SU-DHL-6 (cell line): ENCODE measurements around the gene PEA15.

Source experiments
- H2AFZ ChIP-seq: fragments of 200-600 bp; sonication (generic); 2 replicates; pipeline ENCODE4 v1.6.1; 2014; ENCODE audit warnings: low read depth, mild to moderate bottlenecking, moderate library complexity, mixed read lengths, antibody characterized with exemption, low read length; ENCODE audit not compliant: severe bottlenecking
- H3F3A ChIP-seq: fragments of 200-600 bp; shearing (Covaris generic); 2 replicates; pipeline ENCODE4 v1.6.0; 2016; ENCODE audit warnings: antibody characterized with exemption, mild to moderate bottlenecking; ENCODE audit not compliant: insufficient read depth
- H3K27ac ChIP-seq: fragments of 200-600 bp; sonication (generic); 2 replicates; pipeline ENCODE4 v1.5.1; 2016; ENCODE audit warnings: low read depth, mild to moderate bottlenecking, low read length, moderate library complexity, mixed read lengths
- H3K27me3 ChIP-seq: fragments of 200-600 bp; sonication (generic), shearing (Covaris generic); 2 replicates; pipeline ENCODE4 v1.6.0; 2014; ENCODE audit warnings: mild to moderate bottlenecking, low read length
- H3K36me3 ChIP-seq: fragments of 200-600 bp; sonication (generic); 2 replicates; pipeline ENCODE4 v1.6.1; 2014; ENCODE audit warnings: mild to moderate bottlenecking, low read length, mixed read lengths
- H3K4me2 ChIP-seq: fragments of 300-600, 200-600 bp; shearing (Covaris generic), sonication (generic); 2 replicates; pipeline ENCODE4 v1.6.0; 2014; ENCODE audit warnings: low read length, low read depth, mild to moderate bottlenecking; ENCODE audit not compliant: poor library complexity, severe bottlenecking
- H3K4me3 ChIP-seq: fragments of 200-600 bp; sonication (generic); 2 replicates; pipeline ENCODE4 v1.5.1; 2014; ENCODE audit warnings: antibody characterized with exemption, low read length, mild to moderate bottlenecking, mixed read lengths; ENCODE audit not compliant: insufficient read depth, poor library complexity, severe bottlenecking
- H3K79me2 ChIP-seq: fragments of 200-600 bp; sonication (generic); 2 replicates; pipeline ENCODE4 v1.6.1; 2014; ENCODE audit warnings: mild to moderate bottlenecking, low read length, moderate library complexity; ENCODE audit not compliant: insufficient read depth
- H3K9ac ChIP-seq: fragments of 200-600 bp; sonication (generic); 2 replicates; pipeline ENCODE4 v1.7.0; 2014; ENCODE audit warnings: mild to moderate bottlenecking, low read length
- H3K9me2 ChIP-seq: fragments of 200-600 bp; sonication (generic); replicated peaks from 2 replicates; pipeline ENCODE4 v1.6.1; 2014; ENCODE audit warnings: low read length; ENCODE audit not compliant: insufficient read depth
- H3K9me3 ChIP-seq: fragments of 200-600 bp; sonication (generic); 2 replicates; pipeline ENCODE4 v1.6.1; 2014; ENCODE audit warnings: low read length, mixed read lengths; ENCODE audit not compliant: insufficient read depth
- H4K20me1 ChIP-seq: fragments of 200-600 bp; sonication (generic); 2 replicates; pipeline ENCODE4 v1.6.1; 2014; ENCODE audit warnings: low read depth, mild to moderate bottlenecking, antibody characterized with exemption, low read length, moderate library complexity, mixed read lengths
- EZH2phosphoT487 ChIP-seq: fragments of 200-600 bp; sonication (generic), shearing (Covaris generic); conservative IDR thresholded peaks from 2 replicates; pipeline ENCODE4 v1.6.1; 2018; ENCODE audit warnings: mild to moderate bottlenecking, antibody characterized with exemption, low read length, moderate library complexity, mixed read lengths
- TF ChIP-seq, protein P1 (sequence below): fragments of 200-600 bp; sonication (generic); IDR thresholded peaks from one replicate; pipeline ENCODE4 v1.5.1; 2017; ENCODE audit warnings: antibody characterized with exemption, mild to moderate bottlenecking, low read length, moderate library complexity; ENCODE audit not compliant: insufficient read depth, poor library complexity, severe bottlenecking

Gene PEA15

DNA sequence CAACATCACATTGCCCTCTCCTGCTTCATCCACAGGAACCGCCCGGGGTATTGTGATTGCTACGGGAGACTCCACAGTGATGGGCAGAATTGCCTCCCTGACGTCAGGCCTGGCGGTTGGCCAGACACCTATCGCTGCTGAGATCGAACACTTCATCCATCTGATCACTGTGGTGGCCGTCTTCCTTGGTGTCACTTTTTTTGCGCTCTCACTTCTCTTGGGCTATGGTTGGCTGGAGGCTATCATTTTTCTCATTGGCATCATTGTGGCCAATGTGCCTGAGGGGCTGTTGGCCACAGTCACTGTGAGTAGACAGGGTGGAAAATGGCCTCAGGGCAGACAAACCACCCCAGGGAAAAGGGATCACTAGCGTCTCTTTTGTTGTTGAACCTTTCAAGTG, 41.1 kb upstream of the PEA15 start:
- Histone ChIP-seq H3K36me3 (no peaks in the 10 kb centered on the region), H3K9ac (no peak overlapping the region), H3K9me2 (no peaks in the 10 kb centered on the region), H2AFZ (no peak overlapping the region), H3K27ac (no peak overlapping the region), H3F3A (no peaks in the 10 kb centered on the region), H3K79me2 (no peaks in the 10 kb centered on the region), H3K4me2 (no peak overlapping the region), H4K20me1 (no peaks in the 10 kb centered on the region), H3K9me3 (no peaks in the 10 kb centered on the region), H3K27me3 (no peaks in the 10 kb centered on the region), H3K4me3 (no peak overlapping the region)
- TF ChIP-seq, protein P1, sequence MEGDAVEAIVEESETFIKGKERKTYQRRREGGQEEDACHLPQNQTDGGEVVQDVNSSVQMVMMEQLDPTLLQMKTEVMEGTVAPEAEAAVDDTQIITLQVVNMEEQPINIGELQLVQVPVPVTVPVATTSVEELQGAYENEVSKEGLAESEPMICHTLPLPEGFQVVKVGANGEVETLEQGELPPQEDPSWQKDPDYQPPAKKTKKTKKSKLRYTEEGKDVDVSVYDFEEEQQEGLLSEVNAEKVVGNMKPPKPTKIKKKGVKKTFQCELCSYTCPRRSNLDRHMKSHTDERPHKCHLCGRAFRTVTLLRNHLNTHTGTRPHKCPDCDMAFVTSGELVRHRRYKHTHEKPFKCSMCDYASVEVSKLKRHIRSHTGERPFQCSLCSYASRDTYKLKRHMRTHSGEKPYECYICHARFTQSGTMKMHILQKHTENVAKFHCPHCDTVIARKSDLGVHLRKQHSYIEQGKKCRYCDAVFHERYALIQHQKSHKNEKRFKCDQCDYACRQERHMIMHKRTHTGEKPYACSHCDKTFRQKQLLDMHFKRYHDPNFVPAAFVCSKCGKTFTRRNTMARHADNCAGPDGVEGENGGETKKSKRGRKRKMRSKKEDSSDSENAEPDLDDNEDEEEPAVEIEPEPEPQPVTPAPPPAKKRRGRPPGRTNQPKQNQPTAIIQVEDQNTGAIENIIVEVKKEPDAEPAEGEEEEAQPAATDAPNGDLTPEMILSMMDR, result no peak
- TF ChIP-seq EZH2phosphoT487, result no peak

GRCh38 chr1:160166166-160166868, 38.9 kb upstream of the PEA15 start:
- H3K4me3 ChIP-seq, result no peak overlapping the region
- no peak overlapping the region for H3K4me2 ChIP-seq
- TF ChIP-seq, protein P1, result no peak
- TF ChIP-seq EZH2phosphoT487, result no peak
- no peaks in the 10 kb centered on the region for H3K9me3 ChIP-seq
- H3K27me3 ChIP-seq, result no peaks in the 10 kb centered on the region
- no peak overlapping the region for H3K9ac ChIP-seq
- no peaks in the 10 kb centered on the region for H3F3A ChIP-seq
- H3K36me3 ChIP-seq, result no peaks in the 10 kb centered on the region
- no peaks in the 10 kb centered on the region for H4K20me1 ChIP-seq
- H3K79me2 ChIP-seq, result no peaks in the 10 kb centered on the region
- no peak overlapping the region for H3K27ac ChIP-seq
- H3K9me2 ChIP-seq, result no peaks in the 10 kb centered on the region
- no peak overlapping the region for H2AFZ ChIP-seq

DNA sequence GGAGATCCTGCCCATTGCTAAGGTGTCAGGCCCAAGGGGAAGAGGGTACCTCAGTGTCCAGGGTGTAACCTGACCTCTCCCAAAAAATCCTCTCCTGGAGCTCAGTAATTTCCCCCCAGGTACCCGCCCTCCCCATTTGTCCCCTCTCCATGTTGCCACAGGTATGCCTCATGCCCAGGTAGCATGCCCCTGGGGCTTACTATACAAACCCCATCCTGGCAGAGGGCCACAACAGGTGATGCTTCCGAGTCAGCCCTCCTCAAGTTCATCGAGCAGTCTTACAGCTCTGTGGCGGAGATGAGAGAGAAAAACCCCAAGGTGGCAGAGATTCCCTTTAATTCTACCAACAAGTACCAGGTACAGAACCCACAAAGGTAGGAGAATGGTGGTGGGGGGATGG, 38.1 kb upstream of the PEA15 start:
- H2AFZ ChIP-seq, result no peak overlapping the region
- no peaks in the 10 kb centered on the region for H4K20me1 ChIP-seq
- H3K9me3 ChIP-seq, result no peaks in the 10 kb centered on the region
- no peaks in the 10 kb centered on the region for H3K9me2 ChIP-seq
- no peaks in the 10 kb centered on the region for H3K36me3 ChIP-seq
- H3K79me2 ChIP-seq, result no peaks in the 10 kb centered on the region
- no peaks in the 10 kb centered on the region for H3F3A ChIP-seq
- TF ChIP-seq, protein P1, result no peak
- no peak for TF ChIP-seq EZH2phosphoT487
- H3K27ac ChIP-seq, result no peak overlapping the region
- no peak overlapping the region for H3K4me2 ChIP-seq
- no peak overlapping the region for H3K9ac ChIP-seq
- no peaks in the 10 kb centered on the region for H3K27me3 ChIP-seq
- no peak overlapping the region for H3K4me3 ChIP-seq
